DLD1 (cell line): ENCODE measurements around the gene IL27RA.

Experiments used
- in situ Hi-C: cut with HindIII; loops from 2 replicates; pipeline ENCODE4 v1.10.0; 2017; ENCODE audit warnings: low sequenced_read_pairs

Gene IL27RA

DNA sequence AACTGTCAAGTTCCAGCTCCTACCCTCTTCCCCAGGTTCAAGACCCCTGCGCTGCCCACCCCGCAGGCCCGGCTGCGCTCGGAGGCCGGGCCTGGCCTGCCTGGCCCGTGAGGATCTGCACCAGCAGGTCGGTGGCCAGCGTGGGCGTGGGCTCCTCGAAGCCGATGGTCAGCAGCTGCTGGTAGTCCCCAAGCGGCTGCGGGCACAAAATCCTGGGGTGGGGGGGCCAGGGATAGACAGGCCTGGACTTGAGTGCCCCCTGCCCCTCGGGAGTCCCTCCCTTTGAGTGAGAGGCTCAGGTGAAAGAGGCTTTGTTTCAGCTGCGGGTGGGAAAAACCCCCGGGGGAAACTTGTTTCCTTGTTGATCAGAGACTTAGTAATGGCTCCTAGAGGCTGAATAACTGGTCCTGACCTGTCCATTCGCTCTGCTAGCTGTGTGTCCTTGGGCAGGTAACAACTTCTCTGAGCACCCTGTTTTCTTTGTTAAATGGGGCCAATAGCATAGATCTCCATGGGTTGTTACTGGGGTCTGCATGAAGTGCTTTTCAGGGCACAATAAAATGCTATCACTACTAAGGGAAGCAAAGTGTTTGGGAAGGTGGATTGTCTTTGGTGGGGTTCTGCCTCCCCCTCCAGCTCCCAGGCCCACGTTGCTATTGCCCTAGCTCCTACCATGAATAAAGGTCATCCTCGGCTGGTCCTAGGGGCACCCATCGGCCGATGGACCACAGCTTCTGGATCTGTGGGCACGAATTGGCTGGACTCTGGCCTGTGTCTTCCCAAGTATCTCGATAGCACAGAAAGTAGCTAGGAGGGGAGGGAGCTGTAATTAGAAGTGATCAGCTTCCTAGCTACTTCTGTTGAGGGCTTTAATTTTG is 50.5 kb downstream of the IL27RA start:
- in situ Hi-C loops = loop anchor here (25.0 kb wide), 1 partner anchor 195 kb away; the partner anchor contains the start of gene NANOS3

DNA sequence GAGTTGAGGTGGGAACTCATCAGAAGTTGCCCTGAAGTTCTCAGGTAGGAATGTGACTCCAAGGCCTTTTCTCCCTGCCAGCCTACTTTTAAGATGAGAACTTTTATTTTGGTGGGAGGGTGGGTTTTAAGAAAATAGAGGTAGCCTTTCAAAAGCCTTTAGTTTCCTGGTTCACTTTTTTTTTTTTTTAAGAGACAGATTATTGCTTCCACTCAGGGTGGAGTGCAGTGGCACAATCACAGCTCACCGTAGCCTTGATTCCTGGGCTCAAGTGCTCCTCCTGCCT is 51.1 kb downstream of the IL27RA start:
- in situ Hi-C loops = loop anchor here (25.0 kb wide), 1 partner anchor 195 kb away; the partner anchor contains the start of gene NANOS3

DNA sequence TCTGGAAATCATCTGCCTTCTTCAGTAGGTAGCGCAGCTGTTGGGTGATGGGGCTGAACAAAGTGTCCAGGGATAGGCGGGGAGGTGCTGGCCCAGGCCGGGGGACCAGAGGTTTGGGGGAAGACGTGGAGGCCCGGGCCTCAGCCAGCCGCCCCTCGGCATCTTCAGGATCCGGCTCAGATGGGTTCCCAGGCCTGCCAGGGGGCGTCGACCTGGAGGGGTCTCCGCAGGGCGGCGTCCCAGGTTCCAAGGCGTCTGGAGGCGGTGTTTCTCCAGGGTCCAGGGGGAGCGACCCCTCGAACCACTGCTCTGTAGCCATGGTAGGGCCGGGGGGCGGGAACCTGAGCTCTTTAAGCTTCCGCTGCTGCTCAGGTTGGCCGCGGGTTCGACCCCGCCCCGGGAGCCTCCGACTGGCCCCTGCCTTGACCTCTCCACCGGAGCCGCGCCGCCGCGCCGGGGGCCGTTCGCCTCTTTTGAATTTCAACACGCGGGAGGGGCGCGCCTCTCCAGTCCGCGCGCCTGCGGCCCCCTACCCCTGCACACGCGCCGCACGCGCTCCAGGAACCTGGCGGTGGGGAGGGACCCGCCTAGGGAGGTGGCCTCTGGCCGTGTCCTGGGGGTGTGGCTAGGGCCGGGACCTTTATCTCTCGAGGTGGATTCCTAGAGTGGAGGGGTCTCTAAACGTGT is 53.9 kb downstream of the IL27RA start, which contains the start of gene C19orf67:
Gene C19orf67 (minus strand): TSS at position 475 of the 687 bp plus-strand sequence. CDS start 156 bp downstream, at position 319.
- in situ Hi-C loops = loop anchor here (25.0 kb wide), 1 partner anchor 198 kb away; the partner anchor contains the start of gene NANOS3

DNA sequence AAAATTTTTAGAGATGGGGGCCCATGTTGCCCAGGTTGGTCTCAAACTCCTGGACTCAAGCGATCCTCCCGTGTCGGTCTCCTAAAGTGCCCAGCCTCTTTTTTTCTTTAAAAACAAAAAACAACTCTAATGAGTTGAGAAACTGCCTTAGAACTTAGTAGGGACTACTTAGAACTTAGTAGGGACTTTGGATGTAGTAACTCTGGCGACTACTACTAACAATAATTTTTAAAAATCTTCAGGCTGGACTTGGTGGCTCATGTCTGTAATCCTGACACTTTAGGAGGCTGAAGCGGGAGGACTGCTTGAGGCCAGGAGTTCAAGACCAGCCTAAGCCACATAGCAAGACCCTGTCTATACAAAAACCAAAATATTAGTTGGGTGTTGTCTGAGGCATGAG is 54.5 kb downstream of the IL27RA start:
- in situ Hi-C loops = loop anchor here (25.0 kb wide), 1 partner anchor 199 kb away; the partner anchor contains the start of gene NANOS3

DNA sequence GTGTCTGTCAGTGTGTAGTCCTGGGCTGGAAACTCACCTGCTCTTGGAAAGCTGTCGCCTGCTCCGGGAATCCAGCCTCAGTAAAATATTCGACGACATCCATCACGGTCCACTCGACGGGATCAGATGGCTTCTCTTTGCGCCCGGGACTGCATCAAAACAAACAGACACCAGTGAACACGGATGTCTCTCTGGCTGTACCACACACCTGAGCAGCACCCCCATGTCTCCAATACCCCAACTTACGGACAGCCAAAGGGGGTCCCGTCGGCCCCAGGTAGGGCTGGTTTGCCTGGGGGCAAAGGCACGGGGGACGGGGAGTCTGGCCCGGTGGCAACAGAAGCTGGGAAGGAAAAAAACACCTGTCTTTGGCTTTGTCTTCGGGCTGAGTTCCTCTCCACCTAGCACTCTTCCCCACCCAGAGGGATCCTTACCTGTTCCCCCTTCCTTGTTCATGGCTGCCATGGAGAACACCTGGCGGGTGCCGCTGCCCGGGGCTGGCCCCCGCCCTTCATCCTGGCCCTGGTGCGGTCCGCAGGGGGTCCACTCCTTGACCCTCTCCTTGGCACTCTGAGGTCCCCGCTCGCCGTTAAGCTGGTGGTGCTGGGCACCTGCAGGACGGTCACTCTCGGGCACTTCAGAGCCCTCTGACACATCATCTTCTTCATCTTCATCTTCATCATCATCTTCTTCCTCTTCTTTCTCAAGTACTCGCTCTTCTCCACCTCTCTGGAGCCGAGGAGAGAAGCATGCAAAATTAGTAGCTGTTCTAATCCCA is 57.3 kb downstream of the IL27RA start:
- in situ Hi-C loops = loop anchor here (25.0 kb wide), 1 partner anchor 202 kb away; the partner anchor contains the start of gene NANOS3

DNA sequence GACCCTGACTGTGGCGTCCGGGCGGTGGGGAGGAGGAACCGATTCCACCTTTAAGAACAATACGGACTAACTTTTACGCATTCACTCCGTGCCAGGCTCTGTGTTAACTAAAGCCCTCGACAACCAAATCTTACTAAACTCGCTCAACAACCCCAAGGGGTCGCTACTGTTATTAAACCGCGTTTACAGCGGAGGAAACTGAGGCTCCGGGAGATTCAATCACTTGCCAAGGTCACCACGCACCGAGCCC is 57.8 kb downstream of the IL27RA start:
- in situ Hi-C loops = loop anchor here (25.0 kb wide), 1 partner anchor 202 kb away; the partner anchor contains the start of gene NANOS3

DNA sequence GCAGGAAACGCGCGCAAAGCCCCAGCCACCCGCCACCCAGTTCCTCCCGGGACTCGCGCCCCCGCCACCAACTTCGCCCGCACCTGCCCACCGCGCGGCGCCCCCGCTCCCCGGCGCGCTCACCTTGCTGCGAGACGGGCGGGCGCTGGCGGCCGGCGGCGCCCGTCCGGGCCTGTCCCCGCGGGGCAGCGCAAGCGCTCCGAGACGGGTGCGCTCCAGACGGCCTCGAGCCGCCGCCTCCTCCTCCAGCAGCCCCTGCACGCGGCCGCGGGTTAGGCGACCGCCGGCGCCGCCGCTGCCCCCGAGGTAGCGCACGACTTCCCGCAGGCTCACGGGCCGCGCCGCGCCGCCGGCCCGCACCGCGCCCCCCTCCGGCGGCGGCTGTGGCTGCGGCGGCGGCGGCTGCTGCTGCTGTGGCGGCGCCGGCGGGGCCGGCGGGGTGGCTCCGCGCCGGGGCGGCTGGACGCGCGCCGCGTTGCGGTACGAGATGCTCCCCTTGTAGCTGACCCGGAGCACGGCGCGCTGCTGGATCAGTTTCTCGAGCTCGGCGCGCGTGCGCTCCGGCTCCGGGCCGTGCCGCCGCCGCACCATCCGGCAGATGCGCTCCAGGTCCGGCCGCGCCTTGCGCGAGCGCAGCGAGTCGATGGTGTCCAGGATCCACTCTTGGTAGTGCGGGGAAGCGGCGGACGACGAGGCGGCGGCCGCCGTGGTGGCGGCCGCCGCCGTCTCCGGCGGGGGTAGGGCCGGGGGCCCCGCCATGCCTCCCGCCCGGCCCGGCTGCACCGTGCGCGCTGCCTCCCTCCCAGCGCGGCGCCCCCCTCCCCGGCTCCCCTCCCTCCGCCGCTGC is 58.3 kb downstream of the IL27RA start:
- in situ Hi-C loops = loop anchor here (25.0 kb wide), 1 partner anchor 203 kb away; the partner anchor contains the start of gene NANOS3

DNA sequence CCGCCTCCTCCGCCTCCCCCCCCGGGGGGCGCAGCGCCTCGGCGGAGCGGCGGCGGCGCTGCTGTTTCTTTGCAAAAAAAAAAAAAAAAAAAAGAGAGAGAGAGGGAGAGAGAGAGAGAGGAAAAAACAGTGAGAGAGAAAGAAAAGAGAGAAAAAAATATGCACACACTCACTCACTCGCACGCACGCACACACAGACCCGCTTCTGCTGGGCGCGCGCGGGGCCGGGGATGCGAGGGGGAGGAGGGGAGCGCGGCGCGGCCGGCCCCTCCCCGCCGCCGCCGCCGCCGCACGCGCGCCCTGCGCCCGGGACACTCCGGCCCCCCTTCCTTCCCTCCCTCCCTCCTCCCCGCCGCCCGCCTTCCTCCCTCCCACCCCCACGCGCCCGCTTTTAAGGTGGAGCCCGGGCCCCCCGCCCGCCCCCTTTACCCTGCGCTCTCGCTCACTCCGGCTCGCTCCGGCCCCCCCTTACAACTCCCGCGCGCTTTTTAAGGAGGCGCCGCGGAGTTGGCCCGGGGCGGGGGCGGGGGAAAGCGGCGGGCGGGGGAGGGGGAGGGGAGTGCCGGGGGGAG is 59.0 kb downstream of the IL27RA start, which contains the start of gene SAMD1:
Gene SAMD1 (minus strand): TSS at position 243 of the 572 bp plus-strand sequence.
- in situ Hi-C loops = loop anchor here (25.0 kb wide), 1 partner anchor 203 kb away; the partner anchor contains the start of gene NANOS3

DNA sequence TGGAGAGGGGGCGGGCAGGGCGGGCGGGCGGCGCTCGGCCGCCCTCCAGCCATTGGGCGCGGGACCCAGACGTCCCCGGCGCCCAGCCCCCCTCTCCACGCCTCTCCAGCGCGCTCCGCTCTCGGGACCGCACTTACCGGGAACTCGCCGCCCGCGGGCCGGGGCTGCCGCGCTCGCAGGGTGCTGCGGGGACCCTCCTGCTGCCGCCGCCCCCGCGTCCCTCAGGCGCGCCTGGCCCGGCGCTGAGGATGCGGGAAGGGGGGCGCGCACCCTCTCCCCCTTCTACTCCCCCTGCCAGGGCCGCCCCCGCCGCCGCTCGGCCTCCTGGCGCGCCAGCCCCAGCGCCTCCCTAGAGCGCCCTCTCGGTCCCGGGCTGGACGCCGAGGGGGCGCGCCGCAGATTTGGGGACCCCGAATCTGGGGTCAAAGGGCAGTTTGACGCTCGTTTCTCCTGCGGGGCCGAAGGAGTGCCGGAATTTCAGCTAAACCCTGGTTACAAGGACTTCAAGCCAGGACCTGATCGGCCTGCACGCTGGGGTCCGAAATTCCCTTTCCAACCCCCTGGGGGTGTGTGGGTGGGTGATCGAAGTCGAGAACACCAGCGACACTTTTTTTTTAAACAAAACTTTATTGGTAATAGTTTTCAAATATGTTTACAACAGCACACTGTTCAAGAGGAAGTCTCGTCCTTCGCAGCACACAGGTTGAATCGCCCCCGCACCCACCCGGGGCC is 59.7 kb downstream of the IL27RA start:
- in situ Hi-C loops = loop anchor here (25.0 kb wide), 1 partner anchor 204 kb away; the partner anchor contains the start of gene NANOS3

DNA sequence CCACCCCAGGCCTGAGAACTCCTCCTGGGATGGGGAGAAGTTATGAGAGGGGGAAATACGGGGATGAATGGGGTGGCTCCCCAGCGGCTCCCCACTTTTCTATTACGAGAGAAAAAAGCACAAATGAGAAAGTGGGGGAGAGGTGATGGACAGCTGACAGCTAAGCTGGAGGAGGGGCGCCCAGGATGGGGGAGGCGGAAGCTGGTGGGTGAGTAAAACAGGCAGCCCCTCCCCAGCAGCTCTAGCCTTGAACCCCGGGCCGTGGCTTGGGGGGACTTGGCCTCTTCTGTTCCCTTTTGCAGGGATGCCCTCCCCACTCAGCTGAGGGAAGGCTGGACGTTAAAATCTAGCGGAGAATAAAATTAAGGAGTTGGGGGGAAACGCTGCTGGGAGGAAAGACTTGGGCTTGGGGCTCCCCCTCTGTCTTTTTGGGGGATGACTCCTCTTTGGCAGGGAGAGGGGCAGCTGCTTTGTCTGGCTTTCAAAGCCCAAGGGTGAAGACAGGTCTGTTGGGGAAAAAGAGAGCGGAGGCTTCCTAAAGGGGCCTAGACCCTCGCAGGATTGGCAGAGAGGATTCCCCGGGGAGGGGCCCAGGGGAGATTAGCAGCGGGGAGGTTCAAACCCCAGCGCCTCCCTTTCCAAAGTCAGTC is 60.4 kb downstream of the IL27RA start:
- in situ Hi-C loops = loop anchor here (25.0 kb wide), 1 partner anchor 205 kb away; the partner anchor contains the start of gene NANOS3

DNA sequence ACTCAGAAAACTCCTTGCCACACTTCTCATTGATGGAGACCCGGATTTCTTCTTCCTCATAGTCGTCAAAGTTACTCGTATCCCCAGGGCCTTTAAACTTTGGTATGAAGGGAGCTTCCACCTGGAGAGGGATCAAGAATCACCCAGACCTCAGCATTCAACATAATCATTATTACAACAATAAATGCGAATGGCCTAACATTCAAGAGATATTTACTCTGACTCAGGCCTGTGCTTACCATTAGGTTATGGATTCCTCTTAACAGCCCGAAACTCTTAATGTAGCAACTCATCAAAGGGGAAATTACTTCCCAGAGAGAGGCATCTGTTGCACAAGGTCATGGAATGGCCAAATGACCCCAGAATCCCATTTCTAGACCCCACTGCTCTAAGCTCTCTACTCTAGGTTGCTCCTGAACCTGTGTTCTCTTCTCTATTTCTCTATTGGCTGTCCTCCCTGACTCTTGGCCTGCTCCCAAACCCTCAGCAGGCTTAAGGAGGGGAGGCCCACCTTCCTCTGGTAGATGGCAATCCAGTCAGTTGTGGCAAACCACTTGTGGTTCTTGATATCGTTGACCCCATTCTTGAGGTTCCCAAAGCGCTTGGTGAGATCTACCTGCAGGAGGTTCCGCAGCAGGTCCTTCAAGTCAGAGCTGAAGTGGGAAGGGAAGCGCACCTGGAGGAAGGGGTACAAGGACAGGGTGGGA is 61.7 kb downstream of the IL27RA start:
- in situ Hi-C loops = loop anchor here (25.0 kb wide), 1 partner anchor 206 kb away; the partner anchor contains the start of gene NANOS3

DNA sequence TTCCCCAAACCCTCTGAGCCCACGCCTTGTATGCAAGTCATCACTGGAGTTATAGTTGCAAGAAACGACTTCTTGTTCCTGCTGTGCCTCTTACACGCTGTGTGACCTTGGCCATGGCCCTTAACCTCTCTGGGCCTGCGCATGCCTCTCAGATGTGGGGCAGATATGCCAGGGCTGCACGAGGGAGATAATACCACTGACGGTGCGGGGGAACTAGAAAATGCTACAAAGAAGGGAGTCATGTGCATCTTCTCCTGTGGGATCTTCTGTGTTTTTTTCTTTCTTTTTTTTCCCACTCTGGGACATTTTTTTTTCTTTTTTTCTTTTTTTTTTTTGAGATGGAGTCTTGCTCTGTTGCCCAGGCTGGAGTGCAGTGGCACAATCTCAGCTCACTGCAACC is 63.3 kb downstream of the IL27RA start:
- in situ Hi-C loops = loop anchor here (25.0 kb wide), 1 partner anchor 208 kb away; the partner anchor contains the start of gene NANOS3

DNA sequence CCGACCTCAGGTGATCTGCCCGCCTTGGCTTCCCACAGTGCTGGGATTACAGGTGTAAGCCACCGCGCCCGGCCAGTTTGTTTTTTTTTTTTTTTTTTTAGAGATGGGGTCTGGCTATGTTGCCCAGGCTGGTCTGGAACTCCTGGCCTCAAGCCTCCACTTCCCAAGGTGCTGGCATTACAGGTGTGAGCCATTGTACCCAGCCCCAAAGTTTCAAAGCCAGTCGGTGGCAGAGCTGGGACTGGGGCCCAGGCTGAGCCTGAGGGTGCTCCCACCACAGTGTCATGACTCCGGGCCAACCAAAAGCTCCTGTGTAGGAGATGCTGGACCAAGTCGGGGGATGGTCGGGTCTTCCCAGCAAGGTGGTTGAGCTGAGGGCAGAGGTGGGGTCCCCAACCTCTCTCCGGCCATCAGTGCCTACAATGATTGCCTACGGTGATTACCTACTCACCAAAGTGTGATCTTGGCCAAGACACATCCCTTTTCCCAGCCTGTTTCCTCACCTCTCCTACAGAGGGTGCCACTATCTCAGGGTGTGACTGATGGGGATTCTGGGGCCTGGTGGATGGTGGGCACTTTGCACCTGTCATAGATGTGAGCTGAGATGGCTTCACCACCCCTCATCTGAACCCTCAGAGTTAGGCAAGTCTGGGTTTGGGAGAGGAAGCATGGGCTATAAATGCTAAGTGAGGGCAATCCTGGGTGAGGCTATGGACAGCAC is 64.9 kb downstream of the IL27RA start:
- in situ Hi-C loops = loop anchor here (25.0 kb wide), 1 partner anchor 209 kb away; the partner anchor contains the start of gene NANOS3

DNA sequence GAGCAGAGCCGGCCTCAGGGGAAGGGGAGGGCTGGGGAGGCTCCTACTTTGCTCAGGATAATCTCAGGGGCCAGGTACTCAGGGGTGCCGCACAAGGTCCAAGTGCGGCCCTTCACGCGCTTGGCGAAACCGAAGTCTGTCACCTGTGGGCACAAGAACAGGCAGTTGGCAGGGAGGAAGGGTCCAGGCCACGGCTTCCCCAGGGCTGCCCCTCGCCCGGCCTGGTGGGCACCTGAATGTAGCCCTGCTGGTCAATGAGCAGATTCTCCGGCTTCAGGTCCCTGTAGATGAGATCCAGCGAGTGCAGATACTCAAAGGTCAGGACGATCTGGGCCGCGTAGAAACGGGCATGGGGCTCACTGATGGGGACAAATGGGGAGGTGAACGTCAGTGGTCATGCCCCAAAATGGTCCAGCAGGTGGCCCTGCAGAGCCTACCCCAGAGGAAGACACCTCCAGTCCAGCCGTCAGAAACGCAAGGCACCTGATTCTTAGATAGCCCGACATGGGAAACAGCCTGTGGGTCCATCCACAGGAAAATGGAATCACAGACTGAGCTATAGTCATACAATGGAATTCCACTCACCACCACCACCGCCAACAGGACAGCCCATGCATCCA is 66.1 kb downstream of the IL27RA start:
- in situ Hi-C loops = loop anchor here (25.0 kb wide), 1 partner anchor 210 kb away; the partner anchor contains the start of gene NANOS3

DNA sequence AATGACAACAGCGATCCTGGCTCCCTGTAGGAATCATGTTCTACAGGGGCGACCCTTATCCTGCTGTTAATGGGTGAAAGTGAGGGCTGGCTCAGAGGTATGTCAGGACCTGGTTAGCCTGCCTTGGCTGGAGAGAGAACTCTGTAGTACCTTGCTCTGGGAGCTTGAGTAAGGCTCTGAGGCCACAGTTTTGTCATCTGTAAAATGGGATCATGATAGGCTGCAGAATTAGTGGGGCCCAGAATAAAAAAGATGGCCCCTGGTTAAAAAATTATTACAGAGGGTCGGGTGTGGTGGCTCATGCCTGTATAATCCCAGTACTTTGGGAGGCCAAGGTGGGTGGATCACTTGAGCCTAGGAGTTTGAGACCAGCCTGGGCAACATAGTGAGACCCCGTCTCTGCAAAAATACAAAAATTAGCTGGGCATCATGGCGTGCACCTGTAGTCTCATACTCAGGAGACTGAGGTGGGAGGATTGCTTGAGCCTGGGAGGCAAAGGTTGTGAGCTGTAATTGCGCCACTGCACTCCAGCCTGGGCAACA is 69.5 kb downstream of the IL27RA start:
- in situ Hi-C loops = no loop called here

DNA sequence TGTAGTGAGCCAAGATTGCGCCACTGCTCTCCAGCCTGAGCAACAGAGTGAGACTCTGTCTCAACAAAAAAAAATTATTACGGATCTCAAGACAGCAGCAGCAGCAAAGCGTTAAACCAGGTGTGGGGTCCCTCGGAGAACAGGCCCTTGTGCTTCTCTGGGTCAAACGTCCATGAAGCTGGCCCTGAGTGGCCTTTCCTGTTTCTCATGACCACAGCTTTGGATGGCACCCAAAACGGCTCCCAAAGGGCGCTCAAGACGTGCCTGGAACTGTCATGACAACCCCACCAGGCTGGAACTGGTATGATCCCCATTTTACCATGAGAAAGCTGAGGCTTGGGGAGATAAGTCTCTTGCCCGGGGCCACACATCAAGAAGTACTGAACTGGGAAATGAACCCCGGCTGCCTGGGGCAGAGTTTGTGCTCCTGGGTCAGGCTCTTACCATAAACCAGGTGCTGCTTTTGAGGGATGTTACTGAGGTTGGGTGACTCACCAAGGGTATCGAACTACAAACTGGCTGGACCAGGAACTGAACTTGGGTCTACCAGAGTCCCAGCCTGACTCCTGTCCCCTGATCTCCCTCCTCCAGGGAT is 70.6 kb downstream of the IL27RA start:
- in situ Hi-C loops = no loop called here
